Putamen (tissue), 1 donor: ENCODE data around the gene AJAP1.
A peak's percentile ranks its signal among the peaks of the same experiment; 100 is the strongest.

Experiments used
- DNase-seq: peaks from one replicate; pipeline ENCODE4 v3.0.0-alpha.2; 2016; ENCODE audit warnings: low spot score

The AJAP1 gene

GRCh38 chr1:4701276-4701675, 46.9 kb downstream of the AJAP1 start:
- DNase-seq, result no peak

GRCh38 chr1:4702464-4702863, 48.1 kb downstream of the AJAP1 start:
- DNase-seq, result no peak

GRCh38 chr1:4702932-4703331, 48.5 kb downstream of the AJAP1 start:
- no peak for DNase-seq

- no peak for DNase-seq
Measured at GRCh38 chr1:4703646-4704045, 49.2 kb downstream of the AJAP1 start.

GRCh38 chr1:4708840-4709507, 54.6 kb downstream of the AJAP1 start:
- DNase-seq, result no peak

GRCh38 chr1:4709641-4710040, 55.2 kb downstream of the AJAP1 start:
- DNase-seq, result no peak

GRCh38 chr1:4710592-4711415, 56.4 kb downstream of the AJAP1 start:
- DNase-seq, result peak; percentile 57

- DNase-seq, result no peak
Measured at GRCh38 chr1:4711416-4712275, 57.2 kb downstream of the AJAP1 start.

GRCh38 chr1:4713669-4714068, 59.3 kb downstream of the AJAP1 start:
- no peak for DNase-seq

- no peak for DNase-seq
Measured at GRCh38 chr1:4716406-4716805, 62.0 kb downstream of the AJAP1 start.

- DNase-seq, result no peak
Measured at GRCh38 chr1:4718071-4718470, 63.7 kb downstream of the AJAP1 start.

- no peak for DNase-seq
Measured at GRCh38 chr1:4723106-4723505, 68.7 kb downstream of the AJAP1 start.

- DNase-seq, result no peak
Measured at GRCh38 chr1:4724001-4724400, 69.6 kb downstream of the AJAP1 start.

- DNase-seq, result no peak
Measured at GRCh38 chr1:4724695-4725250, 70.4 kb downstream of the AJAP1 start.

GRCh38 chr1:4725416-4725815, 71.0 kb downstream of the AJAP1 start:
- DNase-seq, result no peak

GRCh38 chr1:4726620-4727341, 72.4 kb downstream of the AJAP1 start:
- no peak for DNase-seq

GRCh38 chr1:4728319-4729089, 74.1 kb downstream of the AJAP1 start:
- DNase-seq, result no peak

GRCh38 chr1:4729090-4729471, 74.7 kb downstream of the AJAP1 start:
- DNase-seq, result no peak

GRCh38 chr1:4730078-4730477, 75.7 kb downstream of the AJAP1 start:
- no peak for DNase-seq

- peak; percentile 56 for DNase-seq
Measured at GRCh38 chr1:4733446-4734177, 79.2 kb downstream of the AJAP1 start.
